DOHH2 (cell line): Measurements from ENCODE around the gene ETS2.

Experiments used
- H3F3A ChIP-seq: fragments of 200-600 bp; sonication (generic), shearing (Covaris generic); 2 replicates; pipeline ENCODE4 v1.6.0; 2016; ENCODE audit warnings: antibody characterized with exemption, mild to moderate bottlenecking; ENCODE audit not compliant: control insufficient read depth, insufficient read depth
- H3K27ac ChIP-seq: fragments of 200-600 bp; sonication (generic); 2 replicates; pipeline ENCODE4 v1.5.1; 2014; ENCODE audit warnings: low read depth, mild to moderate bottlenecking, low read length, moderate library complexity
- H3K27me3 ChIP-seq: fragments of 200-600 bp; sonication (generic); 2 replicates; pipeline ENCODE4 v1.6.1; 2014; ENCODE audit warnings: mild to moderate bottlenecking, low read length, mixed read lengths; ENCODE audit not compliant: control insufficient read depth
- H3K36me3 ChIP-seq: fragments of 200-600 bp; sonication (generic); 2 replicates; pipeline ENCODE4 v1.6.1; 2014; ENCODE audit warnings: mild to moderate bottlenecking, low read length, moderate library complexity, mixed read lengths; ENCODE audit not compliant: control insufficient read depth
- H3K4me1 ChIP-seq: fragments of 200-600 bp; sonication (generic); 2 replicates; pipeline ENCODE4 v1.6.1; 2014; ENCODE audit warnings: mild to moderate bottlenecking, low read length, mixed read lengths; ENCODE audit not compliant: control insufficient read depth
- H3K4me2 ChIP-seq: fragments of 200-600 bp; sonication (generic); 2 replicates; pipeline ENCODE4 v1.6.0; 2014; ENCODE audit warnings: mild to moderate bottlenecking, low read length, moderate library complexity
- H3K4me3 ChIP-seq: fragments of 200-600 bp; sonication (generic); 2 replicates; pipeline ENCODE4 v1.5.1; 2014; ENCODE audit warnings: mild to moderate bottlenecking, low read length, mixed read lengths
- H3K79me2 ChIP-seq: fragments of 200-600 bp; sonication (generic); 2 replicates; pipeline ENCODE4 v1.6.1; 2014; ENCODE audit warnings: mild to moderate bottlenecking, low read length, mixed read lengths; ENCODE audit not compliant: control insufficient read depth
- H3K9me2 ChIP-seq: fragments of 200-600 bp; sonication (generic); replicated peaks from 2 replicates; pipeline ENCODE4 v1.6.1; 2014; ENCODE audit warnings: mild to moderate bottlenecking, low read length, mixed read lengths; ENCODE audit not compliant: control insufficient read depth
- H3K9me3 ChIP-seq: fragments of 200-600 bp; sonication (generic); 2 replicates; pipeline ENCODE4 v1.6.1; 2014; ENCODE audit warnings: antibody characterized with exemption, low read length, mixed read lengths; ENCODE audit not compliant: control insufficient read depth, insufficient read depth
- H4K20me1 ChIP-seq: fragments of 200-600 bp; sonication (generic); 2 replicates; pipeline ENCODE4 v1.6.0; 2014; ENCODE audit warnings: low read depth, mild to moderate bottlenecking, antibody characterized with exemption, low read length, moderate library complexity; ENCODE audit not compliant: control insufficient read depth, insufficient read depth
- EZH2phosphoT487 ChIP-seq: fragments of 200-600 bp; sonication (generic); IDR thresholded peaks from 2 replicates; pipeline ENCODE4 v1.6.1; 2017; ENCODE audit warnings: borderline replicate concordance, mild to moderate bottlenecking, antibody characterized with exemption, low read length, moderate library complexity, mixed read lengths
- TF ChIP-seq, protein P1 (sequence below): fragments of 200-600 bp; sonication (generic); IDR thresholded peaks from one replicate; pipeline ENCODE4 v1.5.1; 2014; ENCODE audit warnings: antibody characterized with exemption, mild to moderate bottlenecking, low read depth, low read length; ENCODE audit not compliant: poor library complexity, severe bottlenecking

The ETS2 gene

DNA sequence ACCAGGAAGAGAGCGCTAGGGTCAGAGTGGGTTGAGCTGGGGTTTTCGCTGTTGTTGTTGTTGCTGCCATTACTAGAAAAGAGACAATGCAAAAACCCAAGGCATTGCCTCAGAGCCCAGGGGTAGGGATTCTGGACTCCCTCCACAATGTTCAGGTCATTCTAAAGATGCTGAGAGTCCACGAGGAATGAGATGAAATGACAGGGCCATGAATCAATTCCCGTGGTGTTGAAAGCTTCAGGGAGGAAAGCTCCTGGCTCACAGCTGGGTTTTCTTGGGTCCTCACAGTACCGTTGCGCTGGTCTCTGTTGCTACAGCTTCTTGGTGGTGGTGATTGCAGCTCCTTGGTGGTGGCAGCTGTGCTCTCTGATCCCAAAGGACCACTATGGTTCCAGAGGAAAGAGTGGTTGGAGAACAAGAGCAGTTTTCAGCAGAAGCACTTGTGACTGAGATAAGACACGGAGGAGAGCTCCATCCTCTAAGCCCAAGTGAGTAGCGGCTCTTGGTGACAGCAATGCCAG is 58.2 kb downstream of the ETS2 start:
- TF ChIP-seq, protein P1, sequence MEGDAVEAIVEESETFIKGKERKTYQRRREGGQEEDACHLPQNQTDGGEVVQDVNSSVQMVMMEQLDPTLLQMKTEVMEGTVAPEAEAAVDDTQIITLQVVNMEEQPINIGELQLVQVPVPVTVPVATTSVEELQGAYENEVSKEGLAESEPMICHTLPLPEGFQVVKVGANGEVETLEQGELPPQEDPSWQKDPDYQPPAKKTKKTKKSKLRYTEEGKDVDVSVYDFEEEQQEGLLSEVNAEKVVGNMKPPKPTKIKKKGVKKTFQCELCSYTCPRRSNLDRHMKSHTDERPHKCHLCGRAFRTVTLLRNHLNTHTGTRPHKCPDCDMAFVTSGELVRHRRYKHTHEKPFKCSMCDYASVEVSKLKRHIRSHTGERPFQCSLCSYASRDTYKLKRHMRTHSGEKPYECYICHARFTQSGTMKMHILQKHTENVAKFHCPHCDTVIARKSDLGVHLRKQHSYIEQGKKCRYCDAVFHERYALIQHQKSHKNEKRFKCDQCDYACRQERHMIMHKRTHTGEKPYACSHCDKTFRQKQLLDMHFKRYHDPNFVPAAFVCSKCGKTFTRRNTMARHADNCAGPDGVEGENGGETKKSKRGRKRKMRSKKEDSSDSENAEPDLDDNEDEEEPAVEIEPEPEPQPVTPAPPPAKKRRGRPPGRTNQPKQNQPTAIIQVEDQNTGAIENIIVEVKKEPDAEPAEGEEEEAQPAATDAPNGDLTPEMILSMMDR: no peak
- TF ChIP-seq EZH2phosphoT487: no peak
- Histone ChIP-seq H3K36me3 (peaks cover 4% of the 10 kb centered on the region; the same call in 1 of the 2 replicates), H3F3A (peaks cover 10% of the 10 kb centered on the region; the same call in 1 of the 2 replicates), H3K27me3 (no peaks in the 10 kb centered on the region), H3K27ac (no peak overlapping the region), H3K4me1 (peaks cover 79% of the 10 kb centered on the region), H3K4me2 (no peak overlapping the region), H4K20me1 (no peaks in the 10 kb centered on the region), H3K9me2 (no peaks in the 10 kb centered on the region), H3K4me3 (no peak overlapping the region), H3K79me2 (no peaks in the 10 kb centered on the region), H3K9me3 (no peaks in the 10 kb centered on the region)

DNA sequence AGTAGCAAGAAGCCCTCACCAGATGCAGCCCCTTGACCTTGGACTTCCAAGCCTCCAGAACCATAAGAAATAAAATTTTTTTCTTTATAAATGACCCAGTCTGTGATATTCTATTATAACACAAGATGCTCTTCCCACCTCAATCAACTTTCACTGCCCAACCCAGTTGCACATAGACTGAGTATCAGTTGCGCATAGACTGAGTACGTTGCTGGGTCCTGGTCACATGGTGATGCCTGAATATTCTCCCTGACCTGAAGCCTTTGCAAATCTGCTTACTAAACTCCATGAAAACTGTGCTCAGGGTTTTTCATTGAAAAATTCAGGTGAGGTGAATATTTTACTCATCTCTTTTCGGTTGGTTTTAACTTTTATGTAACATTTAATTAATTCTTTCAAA is 59.2 kb downstream of the ETS2 start:
- H3K79me2 ChIP-seq: no peaks in the 10 kb centered on the region
- H3K4me3 ChIP-seq: no peak overlapping the region
- H3K9me3 ChIP-seq: no peaks in the 10 kb centered on the region
- H3K9me2 ChIP-seq: no peaks in the 10 kb centered on the region
- H3K4me2 ChIP-seq: no peak overlapping the region
- H3K27ac ChIP-seq: no peak overlapping the region
- peaks cover 80% of the 10 kb centered on the region for H3K4me1 ChIP-seq
- H3K36me3 ChIP-seq: peaks cover 4% of the 10 kb centered on the region; the same call in 1 of the 2 replicates
- no peaks in the 10 kb centered on the region for H3K27me3 ChIP-seq
- no peaks in the 10 kb centered on the region for H4K20me1 ChIP-seq
- peaks cover 12% of the 10 kb centered on the region; the same call in 1 of the 2 replicates for H3F3A ChIP-seq
- no peak for TF ChIP-seq EZH2phosphoT487
- TF ChIP-seq, protein P1: no peak

DNA sequence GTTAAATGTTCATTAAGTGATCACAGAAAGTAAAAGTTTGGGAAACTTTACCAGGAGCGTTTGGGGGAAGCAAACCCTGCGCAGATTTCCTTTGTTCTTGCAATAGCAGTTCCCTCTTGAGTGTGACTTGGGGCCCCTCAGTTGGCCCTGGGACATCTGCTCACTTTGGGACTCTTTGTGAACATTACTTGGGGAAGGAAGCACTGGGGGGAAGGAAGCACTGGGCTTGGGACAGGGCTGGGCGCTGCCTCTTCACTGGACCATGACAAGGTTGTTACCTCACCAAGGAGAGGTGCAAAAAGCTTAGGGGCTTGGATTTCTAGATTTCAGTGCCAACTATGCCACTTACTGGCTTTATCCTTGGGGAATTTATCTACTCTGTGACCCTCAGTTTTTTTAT is 63.5 kb downstream of the ETS2 start:
- Histone ChIP-seq H4K20me1 (no peaks in the 10 kb centered on the region), H3K4me3 (peak overlapping the region; percentile 48), H3K4me1 (peaks cover 62% of the 10 kb centered on the region), H3K4me2 (peak overlapping the region; percentile 71), H3K27ac (peak overlapping the region; percentile 53), H3K36me3 (no peaks in the 10 kb centered on the region), H3K27me3 (no peaks in the 10 kb centered on the region), H3K79me2 (no peaks in the 10 kb centered on the region), H3F3A (peaks cover 5% of the 10 kb centered on the region; the same call in 1 of the 2 replicates), H3K9me2 (no peaks in the 10 kb centered on the region), H3K9me3 (no peaks in the 10 kb centered on the region)
- no peak for TF ChIP-seq EZH2phosphoT487
- TF ChIP-seq, protein P1: no peak
